K562 (cell line): ENCODE results near the gene ENTPD8. TPM values are rescaled to one million over a fixed set of nuclear protein-coding genes. Genes with fewer than 3 reads are reported as not detected.

Source experiments
- ELF2 ChIP-seq: fragments of 250-450 bp; sonication (Bioruptor Pico); IDR thresholded peaks from 2 replicates; pipeline ENCODE4 v1.5.0; 2021; ENCODE audit warnings: mild to moderate bottlenecking
- FOXJ2 ChIP-seq: fragments of 200-800 bp; sonication (Bioruptor generic); IDR thresholded peaks from 2 replicates; pipeline ENCODE4 v1.6.1; 2016; ENCODE audit warnings: missing genetic modification characterization, missing compliant biosample characterization
- LARP7 ChIP-seq: fragments of 450-650 bp; IDR thresholded peaks from 2 replicates; pipeline ENCODE4 v1.6.1; 2016
- PHB2 ChIP-seq: fragments of 450-650 bp; IDR thresholded peaks from 2 replicates; pipeline ENCODE4 v1.6.1; 2017; ENCODE audit warnings: low read depth
- POU5F1 ChIP-seq: fragments of 150-350 bp; IDR thresholded peaks from 2 replicates; pipeline ENCODE4 v1.6.1; 2014; ENCODE audit warnings: borderline replicate concordance, low read length, low read depth, mild to moderate bottlenecking; ENCODE audit not compliant: partially characterized antibody
- RUNX1 ChIP-seq: sonication (generic); IDR thresholded peaks from 2 replicates; pipeline ENCODE4 v1.6.1; 2016; ENCODE audit warnings: antibody characterized with exemption, low read depth
- STAT5A ChIP-seq: IDR thresholded peaks from 2 replicates; pipeline ENCODE4 v1.6.1; 2012; ENCODE audit warnings: low read length, inconsistent platforms, borderline replicate concordance
- polyA plus RNA-seq, 8 experiments: library from polyadenylated mRNA; depleted of rRNA in 4 of 8; stranded (reverse) in 5 of 8; unstranded in 3 of 8; fragments of >200 nt; fragmentation: Nextera tagmentation in 2 of 8; fragmentation: Illumina TruSeq in 1 of 8; extraction: Ambion mirVana in 2 of 8; extraction: Trizol in 1 of 8; gene quantifications; 2 replicates each; pipeline versions ENCODE4 v1.2.1 to v1.2.3, GENCODE V29; 2011 to 2014; ENCODE audit warnings: inconsistent platforms in 1 of 8, missing spikeins in 1 of 8
- total RNA-seq, 7 experiments: library from RNA; depleted of rRNA in 6 of 7; stranded (reverse); fragments of >200 nt in 6 of 7; fragmentation: Illumina TruSeq in 2 of 7; extraction: Trizol in 2 of 7; gene quantifications; 2 replicates each; pipeline versions ENCODE4 v1.2.1 to v1.2.3, GENCODE V29; 2011 to 2021; ENCODE audit warnings: low replicate concordance in 1 of 7
- TF ChIP-seq, protein P1 (sequence below): fragments of 250-450 bp; sonication (Bioruptor Pico); IDR thresholded peaks from 2 replicates; pipeline ENCODE4 v1.4.0; 2020
- TF ChIP-seq, protein P2 (sequence below): fragments of 250-450 bp; sonication (Bioruptor Pico); IDR thresholded peaks from 2 replicates; pipeline ENCODE4 v1.9.0; 2021; ENCODE audit warnings: mild to moderate bottlenecking, inconsistent platforms

ENTPD8 gene
- total and polyA plus RNA-seq, 9 of the 15 experiments (the other 6 are each of a cell fraction or from before 2014, with no cell fraction given) = 0.06 to 0.27 (median 0.19) TPM; not detected in 5

DNA sequence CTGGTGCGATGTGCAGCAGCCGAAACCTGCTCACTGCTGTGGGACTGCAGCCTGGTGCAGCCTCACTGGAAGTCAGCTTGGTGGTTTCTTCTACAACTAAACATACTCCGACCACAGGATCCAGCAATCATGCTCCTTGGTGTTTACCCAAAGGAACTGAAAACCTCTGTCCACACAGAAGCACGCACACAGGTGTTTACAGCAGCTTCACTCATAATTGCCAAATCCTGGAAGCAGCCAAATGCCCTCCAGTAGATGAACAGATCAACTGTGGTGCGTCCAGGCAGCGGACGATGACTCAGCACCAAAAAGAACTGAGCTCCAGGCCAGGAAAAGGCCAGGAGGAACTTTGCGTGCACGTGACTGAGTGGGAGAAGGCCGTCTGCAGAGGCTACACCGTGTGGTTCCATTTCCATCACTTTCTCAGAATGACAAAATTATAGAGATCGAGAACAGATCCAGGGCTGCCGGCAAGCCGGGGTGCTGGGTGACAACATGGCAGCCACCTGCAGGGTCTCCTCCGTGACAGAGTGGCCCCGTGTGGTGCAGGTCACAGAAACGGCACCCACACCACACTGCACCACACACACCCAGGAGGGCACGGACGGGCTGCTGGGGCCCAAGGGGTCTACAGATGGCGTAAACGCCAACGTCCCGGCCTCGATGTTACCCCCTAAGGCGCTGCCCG is 41.1 kb upstream of the ENTPD8 start (continued):
- TF ChIP-seq, protein P1, sequence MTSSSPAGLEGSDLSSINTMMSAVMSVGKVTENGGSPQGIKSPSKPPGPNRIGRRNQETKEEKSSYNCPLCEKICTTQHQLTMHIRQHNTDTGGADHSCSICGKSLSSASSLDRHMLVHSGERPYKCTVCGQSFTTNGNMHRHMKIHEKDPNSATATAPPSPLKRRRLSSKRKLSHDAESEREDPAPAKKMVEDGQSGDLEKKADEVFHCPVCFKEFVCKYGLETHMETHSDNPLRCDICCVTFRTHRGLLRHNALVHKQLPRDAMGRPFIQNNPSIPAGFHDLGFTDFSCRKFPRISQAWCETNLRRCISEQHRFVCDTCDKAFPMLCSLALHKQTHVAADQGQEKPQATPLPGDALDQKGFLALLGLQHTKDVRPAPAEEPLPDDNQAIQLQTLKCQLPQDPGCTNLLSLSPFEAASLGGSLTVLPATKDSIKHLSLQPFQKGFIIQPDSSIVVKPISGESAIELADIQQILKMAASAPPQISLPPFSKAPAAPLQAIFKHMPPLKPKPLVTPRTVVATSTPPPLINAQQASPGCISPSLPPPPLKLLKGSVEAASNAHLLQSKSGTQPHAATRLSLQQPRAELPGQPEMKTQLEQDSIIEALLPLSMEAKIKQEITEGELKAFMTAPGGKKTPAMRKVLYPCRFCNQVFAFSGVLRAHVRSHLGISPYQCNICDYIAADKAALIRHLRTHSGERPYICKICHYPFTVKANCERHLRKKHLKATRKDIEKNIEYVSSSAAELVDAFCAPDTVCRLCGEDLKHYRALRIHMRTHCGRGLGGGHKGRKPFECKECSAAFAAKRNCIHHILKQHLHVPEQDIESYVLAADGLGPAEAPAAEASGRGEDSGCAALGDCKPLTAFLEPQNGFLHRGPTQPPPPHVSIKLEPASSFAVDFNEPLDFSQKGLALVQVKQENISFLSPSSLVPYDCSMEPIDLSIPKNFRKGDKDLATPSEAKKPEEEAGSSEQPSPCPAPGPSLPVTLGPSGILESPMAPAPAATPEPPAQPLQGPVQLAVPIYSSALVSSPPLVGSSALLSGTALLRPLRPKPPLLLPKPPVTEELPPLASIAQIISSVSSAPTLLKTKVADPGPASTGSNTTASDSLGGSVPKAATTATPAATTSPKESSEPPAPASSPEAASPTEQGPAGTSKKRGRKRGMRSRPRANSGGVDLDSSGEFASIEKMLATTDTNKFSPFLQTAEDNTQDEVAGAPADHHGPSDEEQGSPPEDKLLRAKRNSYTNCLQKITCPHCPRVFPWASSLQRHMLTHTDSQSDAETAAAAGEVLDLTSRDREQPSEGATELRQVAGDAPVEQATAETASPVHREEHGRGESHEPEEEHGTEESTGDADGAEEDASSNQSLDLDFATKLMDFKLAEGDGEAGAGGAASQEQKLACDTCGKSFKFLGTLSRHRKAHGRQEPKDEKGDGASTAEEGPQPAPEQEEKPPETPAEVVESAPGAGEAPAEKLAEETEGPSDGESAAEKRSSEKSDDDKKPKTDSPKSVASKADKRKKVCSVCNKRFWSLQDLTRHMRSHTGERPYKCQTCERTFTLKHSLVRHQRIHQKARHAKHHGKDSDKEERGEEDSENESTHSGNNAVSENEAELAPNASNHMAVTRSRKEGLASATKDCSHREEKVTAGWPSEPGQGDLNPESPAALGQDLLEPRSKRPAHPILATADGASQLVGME (CRISPR knock-in tag) = peak; percentile 60; the same call in 1 of the 2 replicates
- TF ChIP-seq POU5F1 = no peak
- TF ChIP-seq, protein P2, sequence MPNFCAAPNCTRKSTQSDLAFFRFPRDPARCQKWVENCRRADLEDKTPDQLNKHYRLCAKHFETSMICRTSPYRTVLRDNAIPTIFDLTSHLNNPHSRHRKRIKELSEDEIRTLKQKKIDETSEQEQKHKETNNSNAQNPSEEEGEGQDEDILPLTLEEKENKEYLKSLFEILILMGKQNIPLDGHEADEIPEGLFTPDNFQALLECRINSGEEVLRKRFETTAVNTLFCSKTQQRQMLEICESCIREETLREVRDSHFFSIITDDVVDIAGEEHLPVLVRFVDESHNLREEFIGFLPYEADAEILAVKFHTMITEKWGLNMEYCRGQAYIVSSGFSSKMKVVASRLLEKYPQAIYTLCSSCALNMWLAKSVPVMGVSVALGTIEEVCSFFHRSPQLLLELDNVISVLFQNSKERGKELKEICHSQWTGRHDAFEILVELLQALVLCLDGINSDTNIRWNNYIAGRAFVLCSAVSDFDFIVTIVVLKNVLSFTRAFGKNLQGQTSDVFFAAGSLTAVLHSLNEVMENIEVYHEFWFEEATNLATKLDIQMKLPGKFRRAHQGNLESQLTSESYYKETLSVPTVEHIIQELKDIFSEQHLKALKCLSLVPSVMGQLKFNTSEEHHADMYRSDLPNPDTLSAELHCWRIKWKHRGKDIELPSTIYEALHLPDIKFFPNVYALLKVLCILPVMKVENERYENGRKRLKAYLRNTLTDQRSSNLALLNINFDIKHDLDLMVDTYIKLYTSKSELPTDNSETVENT = peak; percentile 60; the same call in 1 of the 2 replicates
- no peak for TF ChIP-seq FOXJ2 (tag)
- no peak for TF ChIP-seq PHB2
- TF ChIP-seq RUNX1 = no peak
- no peak for TF ChIP-seq STAT5A
- TF ChIP-seq ELF2 = no peak
- TF ChIP-seq LARP7 = no peak
